ENCODE results near the gene FYTTD1.

The FYTTD1 gene

DNA sequence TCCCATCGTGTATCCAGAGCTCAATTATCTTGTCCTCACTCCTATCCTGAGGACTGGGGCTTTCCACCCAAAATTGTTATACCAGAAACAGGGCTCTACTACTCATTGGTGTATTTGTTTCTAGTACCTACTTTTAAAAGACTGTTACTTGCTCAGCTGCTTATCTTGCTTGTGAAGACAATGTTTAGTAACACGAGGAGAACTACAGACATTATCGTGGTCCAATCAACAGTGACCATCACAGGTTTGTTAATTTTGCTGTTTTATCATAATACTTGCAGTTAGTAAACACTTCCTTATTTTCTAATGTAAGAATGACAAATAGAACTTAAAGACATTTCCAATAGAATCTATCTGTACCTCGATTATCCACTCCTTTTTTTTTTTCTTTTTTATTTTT lies 54.8 kb downstream of the FYTTD1 start:
- Histone ChIP-seq H2AFZ (ENCODE audit: low read depth) (no peak overlapping the region), H3K36me3 (ENCODE audit: insufficient read depth) (no peaks in the 10 kb centered on the region), H4K20me1 (ENCODE audit: insufficient read depth) (no peaks in the 10 kb centered on the region), H3K27me3 (ENCODE audit: insufficient read depth, low read depth) (no peaks in the 10 kb centered on the region), H3K4me3 (IDR thresholded peaks at IDR 0.05; ENCODE audit: insufficient read depth, low read depth, low read length) (no peak overlapping the region), H3K4me1 (ENCODE audit: low read depth, poor library complexity, severe bottlenecking) (peaks cover 44% of the 10 kb centered on the region), H3K4me2 (no peak overlapping the region), H3K9ac (no peak overlapping the region), H3K27ac (no peak overlapping the region), H3K79me2 (ENCODE audit: insufficient read depth, low read depth) (peaks cover 32% of the 10 kb centered on the region; the same call in 1 of the 2 replicates)
- TF ChIP-seq, protein P1, sequence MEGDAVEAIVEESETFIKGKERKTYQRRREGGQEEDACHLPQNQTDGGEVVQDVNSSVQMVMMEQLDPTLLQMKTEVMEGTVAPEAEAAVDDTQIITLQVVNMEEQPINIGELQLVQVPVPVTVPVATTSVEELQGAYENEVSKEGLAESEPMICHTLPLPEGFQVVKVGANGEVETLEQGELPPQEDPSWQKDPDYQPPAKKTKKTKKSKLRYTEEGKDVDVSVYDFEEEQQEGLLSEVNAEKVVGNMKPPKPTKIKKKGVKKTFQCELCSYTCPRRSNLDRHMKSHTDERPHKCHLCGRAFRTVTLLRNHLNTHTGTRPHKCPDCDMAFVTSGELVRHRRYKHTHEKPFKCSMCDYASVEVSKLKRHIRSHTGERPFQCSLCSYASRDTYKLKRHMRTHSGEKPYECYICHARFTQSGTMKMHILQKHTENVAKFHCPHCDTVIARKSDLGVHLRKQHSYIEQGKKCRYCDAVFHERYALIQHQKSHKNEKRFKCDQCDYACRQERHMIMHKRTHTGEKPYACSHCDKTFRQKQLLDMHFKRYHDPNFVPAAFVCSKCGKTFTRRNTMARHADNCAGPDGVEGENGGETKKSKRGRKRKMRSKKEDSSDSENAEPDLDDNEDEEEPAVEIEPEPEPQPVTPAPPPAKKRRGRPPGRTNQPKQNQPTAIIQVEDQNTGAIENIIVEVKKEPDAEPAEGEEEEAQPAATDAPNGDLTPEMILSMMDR (conservative IDR thresholded peaks at IDR 0.05; ENCODE audit: low read depth, low read length), result no peak

DNA sequence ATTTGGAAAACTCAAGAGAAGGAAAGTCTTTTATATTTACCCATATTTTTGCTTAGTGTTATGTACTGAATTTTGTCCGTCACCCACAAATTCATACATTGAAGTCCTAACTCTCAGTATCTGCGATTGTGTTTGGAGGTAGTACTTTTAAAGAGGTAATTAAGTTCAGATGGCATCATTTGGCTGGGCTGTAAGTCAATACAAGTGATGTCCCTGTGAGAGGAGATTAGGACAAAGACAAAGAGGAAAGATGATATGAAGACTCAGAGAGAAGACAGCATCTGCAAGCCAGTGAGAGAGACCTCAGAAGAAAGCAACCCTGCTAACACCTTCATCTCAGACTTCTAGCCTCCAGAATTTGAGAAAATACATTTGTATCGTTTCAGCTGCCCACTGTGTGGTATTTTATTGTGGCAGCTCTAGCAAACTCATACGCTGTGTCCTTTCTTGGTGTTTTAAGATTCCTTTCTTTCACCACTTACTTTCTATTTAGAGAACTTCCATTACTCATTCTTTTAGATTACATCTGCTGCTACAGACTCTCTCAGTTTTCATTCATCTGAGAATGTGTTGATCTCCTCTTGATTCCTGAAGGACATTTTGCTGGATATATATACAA lies 58.4 kb downstream of the FYTTD1 start:
- no peak overlapping the region for H3K4me2 ChIP-seq
- no peak overlapping the region for H3K4me3 ChIP-seq (IDR thresholded peaks at IDR 0.05; ENCODE audit: insufficient read depth, low read depth, low read length)
- no peak overlapping the region for H3K27ac ChIP-seq
- no peaks in the 10 kb centered on the region for H3K27me3 ChIP-seq (ENCODE audit: insufficient read depth, low read depth)
- TF ChIP-seq, protein P1 (conservative IDR thresholded peaks at IDR 0.05; ENCODE audit: low read depth, low read length), result no peak
- H3K36me3 ChIP-seq (ENCODE audit: insufficient read depth), result no peaks in the 10 kb centered on the region
- H4K20me1 ChIP-seq (ENCODE audit: insufficient read depth), result no peaks in the 10 kb centered on the region
- H3K4me1 ChIP-seq (ENCODE audit: low read depth, poor library complexity, severe bottlenecking), result peaks cover 25% of the 10 kb centered on the region
- H2AFZ ChIP-seq (ENCODE audit: low read depth), result no peak overlapping the region
- H3K79me2 ChIP-seq (ENCODE audit: insufficient read depth, low read depth), result peaks cover 7% of the 10 kb centered on the region; the same call in 1 of the 2 replicates
- H3K9ac ChIP-seq, result no peak overlapping the region

DNA sequence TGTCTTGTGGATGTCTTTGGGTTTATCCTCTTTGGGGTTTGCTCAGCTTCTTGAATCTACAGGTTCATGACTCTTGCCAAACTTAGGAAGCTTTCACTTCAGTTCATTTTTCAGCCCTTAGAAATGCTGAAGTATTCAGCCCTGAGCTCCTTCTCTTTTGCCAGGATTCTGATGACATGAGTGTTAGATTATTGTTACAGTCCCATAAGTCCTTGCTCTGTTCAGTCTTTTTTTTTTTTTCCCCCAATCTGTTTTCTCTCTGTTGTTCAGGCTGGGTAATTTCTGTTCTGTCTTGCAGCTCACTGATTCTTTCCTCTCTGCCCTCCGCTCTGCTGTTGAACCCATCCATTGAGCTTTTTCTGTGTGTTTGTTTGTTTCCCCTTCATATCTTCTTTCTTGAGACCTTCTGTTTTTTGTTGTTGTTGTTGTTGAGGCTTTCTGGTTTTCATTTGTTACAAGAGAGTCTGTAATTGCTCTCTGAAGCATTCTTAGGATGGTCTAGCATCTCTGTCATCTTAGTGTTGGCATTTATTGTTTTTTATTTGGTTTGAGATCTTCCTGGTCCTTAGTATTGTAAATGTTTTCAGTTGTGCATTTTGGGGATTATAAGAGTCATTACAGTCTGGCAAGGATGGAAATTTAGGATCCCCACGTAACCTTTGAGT lies 59.8 kb downstream of the FYTTD1 start:
- Histone ChIP-seq H3K27me3 (ENCODE audit: insufficient read depth, low read depth) (no peaks in the 10 kb centered on the region), H3K36me3 (ENCODE audit: insufficient read depth) (no peaks in the 10 kb centered on the region), H3K9ac (no peak overlapping the region), H3K4me2 (no peak overlapping the region), H3K4me1 (ENCODE audit: low read depth, poor library complexity, severe bottlenecking) (peaks cover 18% of the 10 kb centered on the region), H2AFZ (ENCODE audit: low read depth) (no peak overlapping the region), H4K20me1 (ENCODE audit: insufficient read depth) (no peaks in the 10 kb centered on the region), H3K4me3 (IDR thresholded peaks at IDR 0.05; ENCODE audit: insufficient read depth, low read depth, low read length) (no peak overlapping the region), H3K27ac (no peak overlapping the region), H3K79me2 (ENCODE audit: insufficient read depth, low read depth) (peaks cover 7% of the 10 kb centered on the region)
- TF ChIP-seq, protein P1 (conservative IDR thresholded peaks at IDR 0.05; ENCODE audit: low read depth, low read length), result no peak

DNA sequence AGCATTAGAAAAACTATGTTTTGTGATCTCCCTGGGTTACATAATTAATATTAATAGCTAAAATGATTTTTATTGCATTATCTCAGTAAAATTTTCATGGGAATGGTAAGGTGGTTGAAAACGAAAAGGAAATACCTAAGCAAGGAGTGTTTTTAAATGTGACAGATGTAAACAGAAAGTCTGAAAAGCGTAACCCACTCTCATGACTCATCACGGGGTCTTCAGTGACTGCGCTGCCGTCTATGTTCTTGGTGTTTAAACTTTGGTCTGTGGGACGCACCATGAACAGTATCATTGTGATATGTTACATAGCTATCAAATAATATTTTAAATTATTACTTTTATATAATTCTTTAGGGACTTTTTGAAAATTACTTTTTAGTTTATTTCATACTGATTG lies 61.2 kb downstream of the FYTTD1 start:
- H3K27me3 ChIP-seq (ENCODE audit: insufficient read depth, low read depth), result no peaks in the 10 kb centered on the region
- H3K9ac ChIP-seq, result no peak overlapping the region
- H4K20me1 ChIP-seq (ENCODE audit: insufficient read depth), result no peaks in the 10 kb centered on the region
- H3K36me3 ChIP-seq (ENCODE audit: insufficient read depth), result no peaks in the 10 kb centered on the region
- peaks cover 8% of the 10 kb centered on the region for H3K79me2 ChIP-seq (ENCODE audit: insufficient read depth, low read depth)
- no peak overlapping the region for H3K27ac ChIP-seq
- H3K4me2 ChIP-seq, result no peak overlapping the region
- TF ChIP-seq, protein P1 (conservative IDR thresholded peaks at IDR 0.05; ENCODE audit: low read depth, low read length), result no peak
- H3K4me3 ChIP-seq (IDR thresholded peaks at IDR 0.05; ENCODE audit: insufficient read depth, low read depth, low read length), result no peak overlapping the region
- peaks cover 18% of the 10 kb centered on the region for H3K4me1 ChIP-seq (ENCODE audit: low read depth, poor library complexity, severe bottlenecking)
- no peak overlapping the region for H2AFZ ChIP-seq (ENCODE audit: low read depth)

Measured in KMS-11 (cell line).